Panc1 (cell line): ENCODE measurements around the gene SYT1. TPM values are rescaled to one million over a fixed set of nuclear protein-coding genes. Genes with fewer than 3 reads are reported as not detected.

Experiments
- ATAC-seq: fragments of 200-7000 bp; cut with Tn5 transposase; 2 replicates; pipeline ENCODE4 v1.9.1; 2020; ENCODE audit warnings: mild to moderate bottlenecking, moderate library complexity
- BruUV-seq: library from RNA; stranded (reverse); fragments of 400-500 nt; replicated peaks from 2 replicates; lab custom pipeline; 2021; lab: Mats Ljungman, UMichigan
- CTCF ChIA-PET: fragments of 300-600 bp; sonication (Branson Sonifier 250); formaldehyde crosslinking; loops from one replicate; lab custom pipeline; 2022; ENCODE audit warnings: antibody characterized with exemption; lab: Charles Lee
- POLR2A ChIA-PET: fragments of 300-600 bp; sonication (Branson Sonifier 250); formaldehyde crosslinking; loops from one replicate; lab custom pipeline; 2022; ENCODE audit warnings: antibody characterized with exemption; lab: Charles Lee
- DNase-seq: peaks from one replicate; pipeline ENCODE4 v3.0.0-alpha.2; 2010; ENCODE audit warnings: low read depth, low spot score
- H3K27ac ChIP-seq: 2 replicates; pipeline ENCODE4 v1.5.1; 2011; ENCODE audit warnings: mild to moderate bottlenecking, low read length, inconsistent platforms
- H3K27me3 ChIP-seq: fragments of 200-500 bp; sonication (Bioruptor generic); 2 replicates; pipeline ENCODE4 v1.6.0; 2014; ENCODE audit warnings: low read length, inconsistent platforms; ENCODE audit not compliant: control insufficient read depth, insufficient read depth
- H3K36me3 ChIP-seq: fragments of 200-500 bp; sonication (Bioruptor generic); 2 replicates; pipeline ENCODE4 v1.5.1; 2014; ENCODE audit warnings: inconsistent platforms, mild to moderate bottlenecking, low read length, moderate library complexity; ENCODE audit not compliant: control insufficient read depth, insufficient read depth
- H3K4me1 ChIP-seq: 2 replicates; pipeline ENCODE4 v1.5.1; 2011; ENCODE audit warnings: inconsistent platforms, mild to moderate bottlenecking, low read length, moderate library complexity; ENCODE audit not compliant: control insufficient read depth, insufficient read depth
- H3K4me3 ChIP-seq, 2 experiments: 2 replicates each; pipeline ENCODE4 v1.5.1; 2011 to 2012; ENCODE audit warnings: low read depth in 2 of 2, low read length in 2 of 2, mild to moderate bottlenecking in 2 of 2, inconsistent platforms in 1 of 2, moderate library complexity in 1 of 2
- H3K9me3 ChIP-seq: fragments of 200-500 bp; sonication (Bioruptor generic); 2 replicates; pipeline ENCODE4 v1.5.1; 2014; ENCODE audit warnings: low read depth, mild to moderate bottlenecking, inconsistent platforms, low read length, moderate library complexity; ENCODE audit not compliant: control insufficient read depth, insufficient read depth
- CTCF ChIP-seq: fragments of 450-650 bp; IDR thresholded peaks from 2 replicates; pipeline ENCODE4 v1.5.1; 2017; ENCODE audit warnings: mild to moderate bottlenecking
- POLR2AphosphoS5 ChIP-seq: IDR thresholded peaks from 2 replicates; pipeline ENCODE4 v1.6.1; 2012; ENCODE audit warnings: mild to moderate bottlenecking, low read depth, low read length, moderate library complexity
- REST ChIP-seq, 2 experiments: IDR thresholded peaks; 2 replicates each; pipeline ENCODE4 v1.6.1; 2011 to 2012; ENCODE audit warnings: low read depth in 2 of 2, control low read depth in 1 of 2, low read length in 1 of 2, mild to moderate bottlenecking in 1 of 2, moderate library complexity in 1 of 2; ENCODE audit not compliant: insufficient read depth in 1 of 2
- SIN3A ChIP-seq: IDR thresholded peaks from 2 replicates; pipeline ENCODE4 v1.6.1; 2012; ENCODE audit warnings: low read depth, mild to moderate bottlenecking, low read length, moderate library complexity, borderline replicate concordance; ENCODE audit not compliant: insufficient read depth
- TCF7L2 ChIP-seq: IDR thresholded peaks from 2 replicates; pipeline ENCODE4 v1.6.1; 2011; ENCODE audit warnings: mild to moderate bottlenecking, low read depth, low read length, inconsistent platforms
- in situ Hi-C: cut with HindIII; loops from 2 replicates; pipeline ENCODE4 v1.10.0; 2016; ENCODE audit warnings: low sequenced_read_pairs, low pct_unique_long_range_greater_than_20kb
- intact Hi-C: fragments of 100-400 bp; cut with micrococcal nuclease; formaldehyde crosslinking; loops from one replicate; pipeline ENCODE4 v1.10.0; 2022; ENCODE audit not compliant: unreplicated experiment
- total RNA-seq: library from RNA; stranded (reverse); gene quantifications from one replicate; pipeline ENCODE4 v1.2.1, GENCODE V29; 2021; ENCODE audit not compliant: unreplicated experiment

SYT1 gene
- total RNA-seq, 1 experiment from 2014 or later = 3.0 TPM

- intact Hi-C loops = loop anchor here (5.0 kb wide), 1 partner anchor 1328 kb away; no protein-coding TSS in a partner anchor
- ATAC-seq (no peak), DNase-seq (no peak)
- TF ChIP-seq CTCF = no peak
- TF ChIP-seq SIN3A = no peak
- no peak for TF ChIP-seq TCF7L2
- no peak for TF ChIP-seq POLR2AphosphoS5
- no peak for TF ChIP-seq REST (IDR thresholded peaks at IDR 0.05; ENCODE audit: insufficient read depth in 1 of 2, low read depth in 2 of 2, low read length in 1 of 2)
- no TSS peak for BruUV-seq
- H3K36me3 ChIP-seq = no peaks in the 10 kb centered on the region
- H3K4me3 ChIP-seq = no peak overlapping the region
- no peaks in the 10 kb centered on the region for H3K9me3 ChIP-seq
- in situ Hi-C loops = no loop called here
- no peak overlapping the region for H3K27ac ChIP-seq
- H3K4me1 ChIP-seq = no peaks in the 10 kb centered on the region
- CTCF ChIA-PET = no interaction called here
- POLR2A ChIA-PET = no interaction called here
- H3K27me3 ChIP-seq = no peaks in the 10 kb centered on the region
These were observed 465.4 kb downstream of the SYT1 start for GRCh38 chr12:79329933-79330332.

- no peak for ATAC-seq
- in situ Hi-C loops (no loop called here), intact Hi-C loops (loop anchor here (5.0 kb wide), 1 partner anchor 1330 kb away; no protein-coding TSS in a partner anchor)
- no TSS peak for BruUV-seq
- POLR2A ChIA-PET = no interaction called here
- CTCF ChIA-PET = no interaction called here
- DNase-seq = no peak
- Histone ChIP-seq H3K4me1 (no peaks in the 10 kb centered on the region), H3K36me3 (no peaks in the 10 kb centered on the region), H3K27ac (no peak overlapping the region), H3K4me3 (no peak overlapping the region), H3K9me3 (no peaks in the 10 kb centered on the region), H3K27me3 (no peaks in the 10 kb centered on the region)
- TF ChIP-seq SIN3A (no peak), REST (IDR thresholded peaks at IDR 0.05; ENCODE audit: insufficient read depth in 1 of 2, low read depth in 2 of 2, low read length in 1 of 2) (no peak), TCF7L2 (no peak), CTCF (no peak), POLR2AphosphoS5 (no peak)
These were observed 467.3 kb downstream of the SYT1 start for GRCh38 chr12:79331870-79332269.
